ENCODE measurements around the gene EVL.

Gene EVL

DNA sequence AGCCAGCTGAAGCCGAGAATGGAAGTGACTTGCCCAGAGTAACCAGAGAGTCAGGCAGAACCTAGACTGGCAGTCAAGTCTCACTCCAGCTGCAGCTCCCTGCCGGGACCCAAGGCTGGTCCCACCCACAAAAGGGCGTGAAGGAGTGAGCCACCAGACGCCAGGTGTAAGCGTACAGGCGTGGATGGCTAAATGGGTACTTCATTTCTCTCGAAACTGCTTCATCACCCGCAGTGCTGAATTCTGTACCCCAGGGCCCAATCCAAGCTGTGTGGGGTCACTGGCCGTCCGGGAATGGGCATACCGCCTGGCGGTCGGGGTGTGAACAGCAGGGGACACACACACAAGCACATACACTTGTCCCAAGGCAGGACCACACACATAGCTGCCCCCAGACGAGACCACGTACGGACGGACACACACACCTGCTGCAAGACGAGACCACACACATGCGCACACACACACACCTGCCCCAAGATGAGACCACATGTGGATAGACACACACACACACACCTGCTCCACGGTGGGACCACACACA lies 59.4 kb downstream of the EVL start:
- in situ Hi-C loops (cut with HindIII; ENCODE audit: low sequenced_read_pairs): no loop called here

DNA sequence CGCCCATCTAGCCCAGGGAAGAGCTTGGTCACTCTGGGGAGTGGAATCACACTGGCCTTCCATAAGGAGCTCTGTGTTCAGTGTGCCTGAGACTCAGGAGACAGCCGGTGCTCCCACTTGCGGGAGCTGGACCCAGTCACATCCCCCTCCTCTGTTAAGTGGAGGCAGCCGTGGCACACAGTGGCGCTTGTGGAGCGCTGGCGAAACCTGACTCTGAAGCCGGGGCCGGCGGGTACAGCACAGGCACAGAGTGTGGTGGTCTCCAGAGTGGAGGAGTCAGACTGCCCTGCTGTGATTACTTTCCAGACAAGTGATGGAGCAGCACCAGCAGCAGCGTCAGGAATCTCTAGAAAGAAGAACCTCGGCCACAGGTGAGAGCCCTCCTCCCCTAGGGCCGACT lies 61.2 kb downstream of the EVL start:
- in situ Hi-C loops (cut with HindIII; ENCODE audit: low sequenced_read_pairs): no loop called here

GRCh38 chr14:100127853-100128455 lies 62.7 kb downstream of the EVL start:
- in situ Hi-C loops (cut with HindIII; ENCODE audit: low sequenced_read_pairs): no loop called here

DNA sequence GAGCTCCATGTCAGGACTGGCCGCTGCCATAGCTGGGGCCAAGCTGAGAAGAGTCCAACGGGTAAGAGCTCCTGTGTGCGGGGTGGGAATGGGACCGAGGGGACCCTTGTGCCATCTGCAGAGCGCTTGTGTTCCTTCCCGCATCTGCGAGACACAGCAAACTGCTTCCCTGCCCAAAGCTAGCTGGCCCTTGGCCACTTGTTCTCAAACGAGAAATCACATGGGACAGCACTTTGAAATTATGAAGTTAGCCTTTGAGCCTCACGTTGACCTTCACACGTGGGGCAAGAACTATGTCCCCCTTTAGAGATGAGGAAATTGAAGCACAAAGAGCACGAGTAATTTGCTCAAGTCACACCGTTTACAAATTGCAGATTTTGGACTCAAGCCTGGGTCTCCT lies 63.5 kb downstream of the EVL start:
- in situ Hi-C loops (cut with HindIII; ENCODE audit: low sequenced_read_pairs): no loop called here

- in situ Hi-C loops (cut with HindIII; ENCODE audit: low sequenced_read_pairs): no loop called here
Measured at GRCh38 chr14:100129161-100129589, 64.0 kb downstream of the EVL start.

- in situ Hi-C loops (cut with HindIII; ENCODE audit: low sequenced_read_pairs): no loop called here
Measured at GRCh38 chr14:100130521-100130920, 65.3 kb downstream of the EVL start.

DNA sequence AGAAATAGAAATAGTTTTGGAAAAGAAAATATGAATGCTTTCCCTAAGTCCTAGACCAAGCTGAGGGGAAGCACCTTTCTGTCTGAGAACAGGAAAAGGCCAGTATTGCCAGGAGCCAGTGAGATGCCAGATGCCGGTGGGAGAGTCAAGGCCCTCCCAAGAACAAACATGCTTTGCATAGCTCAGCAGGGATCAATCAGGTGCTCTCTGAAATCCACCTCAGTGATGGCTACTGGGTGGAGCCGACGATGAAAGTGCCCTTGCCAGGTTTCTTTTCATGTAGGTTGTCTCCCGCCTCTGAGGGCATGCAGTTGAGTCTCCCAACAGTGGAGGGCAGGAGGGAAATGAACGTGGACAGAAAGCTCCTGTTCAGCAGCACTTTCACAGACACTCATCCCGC lies 66.0 kb downstream of the EVL start:
- in situ Hi-C loops (cut with HindIII; ENCODE audit: low sequenced_read_pairs): no loop called here

- in situ Hi-C loops (cut with HindIII; ENCODE audit: low sequenced_read_pairs): no loop called here
Measured at GRCh38 chr14:100132161-100132902, 67.1 kb downstream of the EVL start.

DNA sequence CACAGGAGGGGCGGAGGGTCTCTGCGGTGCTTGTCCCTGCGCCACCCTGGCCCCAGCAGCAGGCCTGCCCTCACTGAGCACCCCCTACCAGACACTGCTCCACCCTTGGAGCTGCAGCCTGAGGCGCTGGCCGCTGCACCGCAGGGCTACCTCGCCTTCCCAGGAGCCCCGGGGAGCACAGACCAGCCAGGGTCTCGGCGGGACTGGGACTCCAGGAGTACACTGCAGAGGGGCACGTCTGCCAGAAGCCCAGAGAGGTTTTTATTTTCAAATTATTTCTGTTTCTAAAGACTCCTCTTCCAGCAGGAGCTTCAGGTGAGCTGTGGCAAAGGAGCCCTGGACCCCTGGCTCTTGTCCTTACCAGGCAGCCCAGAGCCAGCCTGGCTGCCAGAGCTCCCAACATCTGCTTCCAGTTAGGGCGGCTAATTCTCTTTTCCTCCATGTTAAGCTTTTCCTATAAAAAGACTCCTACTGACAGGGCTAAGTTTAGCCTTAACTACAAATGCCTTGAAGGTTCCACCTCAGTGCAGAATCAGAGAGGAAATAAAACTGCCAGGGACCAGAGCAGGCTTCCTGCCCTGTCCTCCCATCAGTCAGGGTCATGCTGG lies 67.8 kb downstream of the EVL start:
- in situ Hi-C loops (cut with HindIII; ENCODE audit: low sequenced_read_pairs): no loop called here

DNA sequence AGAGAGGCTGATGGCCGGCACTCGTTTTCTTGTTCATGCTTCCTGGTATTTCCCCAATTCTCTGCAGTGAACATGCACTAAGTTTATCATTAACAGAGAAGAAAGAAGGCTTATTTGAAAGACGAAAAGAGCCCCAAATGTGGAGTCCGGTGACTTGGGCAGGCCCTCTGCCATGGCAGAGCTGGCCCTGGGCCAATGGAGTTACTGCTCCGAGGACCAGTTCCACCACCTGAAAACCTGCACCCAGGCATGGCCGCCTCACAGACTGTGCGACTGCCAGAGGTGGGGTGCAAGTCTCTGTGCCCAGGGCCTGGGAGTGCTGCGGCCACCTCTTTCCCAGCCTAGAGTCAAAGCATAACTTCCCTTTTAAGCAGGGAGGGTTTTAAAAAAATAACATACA lies 69.4 kb downstream of the EVL start:
- in situ Hi-C loops (cut with HindIII; ENCODE audit: low sequenced_read_pairs): no loop called here

DNA sequence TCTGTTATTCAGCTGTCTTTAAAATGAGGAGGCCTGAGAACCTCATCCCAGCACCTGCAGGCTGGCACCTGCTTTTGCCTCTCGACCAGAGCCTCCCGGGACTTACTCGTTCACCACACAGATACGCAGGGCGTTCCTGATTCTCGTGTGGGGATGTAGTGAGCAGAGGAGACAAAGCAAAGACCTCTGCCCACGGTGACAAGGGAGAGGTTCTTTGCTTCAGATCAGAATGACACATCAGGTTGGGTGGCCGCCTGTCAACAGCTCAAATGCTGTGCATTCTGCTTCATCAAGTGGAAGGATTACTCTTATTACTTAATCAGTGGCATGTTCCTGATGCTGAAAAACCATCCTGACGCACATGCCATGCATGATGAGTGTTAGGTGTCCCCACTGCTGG lies 69.9 kb downstream of the EVL start:
- in situ Hi-C loops (cut with HindIII; ENCODE audit: low sequenced_read_pairs): no loop called here

DNA sequence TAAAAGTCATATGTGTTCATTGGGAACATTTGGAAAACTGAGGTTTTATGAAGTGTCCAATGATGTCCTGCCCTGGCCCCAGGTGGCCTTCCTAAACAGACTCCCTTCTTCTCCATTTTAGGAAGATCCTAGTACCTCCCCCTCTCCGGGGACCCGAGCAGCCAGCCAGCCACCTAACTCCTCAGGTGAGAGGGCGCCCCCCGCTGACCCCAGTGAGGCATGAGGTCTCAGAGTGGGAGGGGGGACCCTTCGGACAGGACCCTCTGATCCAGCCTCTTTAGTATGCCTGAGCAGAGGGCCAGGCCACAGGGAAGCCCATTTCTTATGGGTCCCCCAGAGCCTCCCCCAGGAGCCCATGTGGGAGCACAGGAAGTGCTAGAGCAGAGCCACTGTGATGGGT lies 70.6 kb downstream of the EVL start:
- in situ Hi-C loops (cut with HindIII; ENCODE audit: low sequenced_read_pairs): no loop called here

DNA sequence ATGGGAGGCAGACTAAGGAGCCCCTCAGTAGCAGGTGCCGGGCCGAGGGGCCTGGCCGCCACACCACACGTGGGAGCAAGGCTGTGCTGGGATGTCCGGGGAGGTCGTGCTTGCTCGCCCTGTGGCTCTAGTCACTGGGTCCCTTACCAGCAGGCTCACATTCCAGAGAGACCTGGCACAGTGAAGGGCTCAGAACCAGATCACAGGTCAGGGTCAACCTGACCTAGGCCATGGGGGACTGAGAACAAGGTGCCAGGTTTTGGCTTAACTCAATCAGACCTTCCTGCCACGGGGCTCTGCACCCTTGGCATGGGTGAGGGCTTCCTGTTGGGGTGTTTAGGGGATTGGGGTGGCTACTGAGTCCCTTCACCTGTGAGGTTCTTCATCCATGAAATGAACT lies 72.0 kb downstream of the EVL start:
- in situ Hi-C loops (cut with HindIII; ENCODE audit: low sequenced_read_pairs): no loop called here

DNA sequence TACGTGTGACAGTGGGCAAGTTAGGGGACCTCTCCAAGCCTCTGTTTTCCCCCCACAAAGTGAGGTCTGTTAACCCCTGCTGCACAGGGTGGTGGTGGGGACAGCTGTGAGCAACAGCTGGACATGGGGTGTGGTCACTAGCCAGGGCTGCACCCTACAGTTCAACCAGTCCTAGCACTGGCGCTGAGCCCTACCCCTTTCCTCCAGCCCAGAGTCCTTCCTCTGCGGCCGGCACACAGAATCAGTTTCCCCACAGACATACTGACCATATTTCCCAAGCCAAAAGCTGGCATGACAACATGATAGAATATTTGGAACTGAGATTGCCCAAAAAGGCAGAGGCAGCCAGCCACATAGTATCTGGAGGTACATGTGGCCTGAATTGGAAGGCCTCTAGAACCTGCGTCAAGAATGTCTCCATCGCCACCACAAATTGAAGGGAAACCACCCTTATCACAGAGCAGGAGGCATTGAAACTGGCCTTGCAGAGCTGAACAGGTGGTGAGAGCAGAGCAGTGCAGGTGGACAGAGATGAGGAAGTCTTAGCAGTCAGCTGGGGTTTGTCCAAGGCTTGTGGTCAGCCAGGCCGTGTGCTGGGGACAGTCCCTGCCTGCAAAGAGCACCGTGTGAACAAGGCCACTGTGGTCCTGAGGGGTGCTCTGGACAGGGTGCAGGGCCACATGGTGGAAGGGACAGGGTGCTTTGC lies 73.0 kb downstream of the EVL start:
- in situ Hi-C loops (cut with HindIII; ENCODE audit: low sequenced_read_pairs): no loop called here

- in situ Hi-C loops (cut with HindIII; ENCODE audit: low sequenced_read_pairs): no loop called here
Measured at GRCh38 chr14:100138955-100139354, 73.7 kb downstream of the EVL start.

- in situ Hi-C loops (cut with HindIII; ENCODE audit: low sequenced_read_pairs): no loop called here
Measured at GRCh38 chr14:100140452-100141078, 75.3 kb downstream of the EVL start.

- in situ Hi-C loops (cut with HindIII; ENCODE audit: low sequenced_read_pairs): no loop called here
Measured at GRCh38 chr14:100141098-100141497, 75.9 kb downstream of the EVL start.

DNA sequence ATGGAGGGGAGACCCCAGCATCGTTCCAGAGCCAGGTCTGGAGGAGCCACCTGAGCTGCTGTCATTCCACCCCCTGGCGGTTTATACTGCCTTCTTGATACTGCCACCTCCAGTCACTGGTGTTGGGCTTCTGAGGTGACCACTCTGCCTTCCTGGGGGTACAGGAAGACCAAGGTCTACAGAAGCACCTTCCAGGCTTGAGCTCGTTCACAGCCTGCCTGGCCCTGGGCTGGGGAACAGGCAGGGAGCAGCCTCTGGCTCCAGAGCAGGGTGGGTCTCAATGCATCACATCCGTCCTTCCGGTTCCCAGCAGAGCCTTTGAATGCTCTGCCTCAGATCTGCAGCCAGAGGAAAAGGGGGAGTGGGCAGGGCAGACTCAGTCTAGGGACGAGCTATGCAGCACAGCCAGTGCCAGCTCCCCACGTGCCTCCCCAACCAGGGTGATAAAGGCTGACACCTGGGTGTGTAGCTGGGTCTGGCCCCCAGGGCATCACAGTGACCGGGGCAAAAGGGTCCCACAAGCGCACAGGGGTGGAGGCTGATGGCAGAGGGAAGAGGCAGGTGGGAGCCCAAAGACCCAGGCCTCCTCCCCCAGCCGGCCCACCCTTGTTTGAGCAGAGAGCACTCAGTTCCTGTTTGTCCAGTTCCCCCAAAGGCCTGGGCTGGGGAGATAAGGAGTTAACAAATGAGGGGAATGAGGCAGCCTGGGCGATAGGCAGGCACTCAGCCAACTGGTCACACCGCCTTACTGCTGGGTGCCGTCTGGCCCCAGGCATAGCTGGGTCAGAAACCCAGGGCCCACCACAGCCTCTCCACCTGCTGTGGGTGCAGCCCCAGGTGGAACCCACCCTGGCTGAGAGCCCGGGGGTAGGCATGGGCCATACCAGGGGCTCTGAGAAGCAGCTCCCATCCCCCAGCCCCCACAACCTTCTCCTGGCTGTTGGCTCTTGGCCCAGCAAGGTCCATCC lies 77.1 kb downstream of the EVL start:
- in situ Hi-C loops (cut with HindIII; ENCODE audit: low sequenced_read_pairs): no loop called here

GRCh38 chr14:100143523-100143922 lies 78.3 kb downstream of the EVL start:
- in situ Hi-C loops (cut with HindIII; ENCODE audit: low sequenced_read_pairs): no loop called here

DNA sequence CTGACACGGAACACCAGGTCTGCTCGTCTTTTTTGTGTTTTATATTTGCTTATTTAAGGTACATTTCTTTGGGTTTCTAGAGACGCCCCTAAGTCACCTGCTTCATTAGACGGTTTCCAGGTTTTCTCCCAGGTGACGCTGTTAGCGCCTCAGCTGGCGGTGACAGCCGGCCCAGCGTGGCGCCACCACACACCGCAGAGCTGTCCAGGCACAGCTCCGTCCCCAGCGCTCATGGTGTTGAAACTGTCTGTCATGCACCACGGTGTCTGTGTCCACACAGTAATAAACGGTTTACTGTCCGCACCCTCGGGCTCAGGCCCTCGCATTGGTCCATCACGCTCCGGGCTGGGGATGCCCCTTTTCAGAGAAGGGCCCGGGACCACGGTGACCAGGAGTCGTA lies 78.7 kb downstream of the EVL start:
- in situ Hi-C loops (cut with HindIII; ENCODE audit: low sequenced_read_pairs): no loop called here
